ENCODE results near the gene B3GALT2. TPM values are rescaled to one million over a fixed set of nuclear protein-coding genes. Genes with fewer than 3 reads are reported as not detected.

The B3GALT2 gene
- total and polyA plus RNA-seq, 2 of the 8 experiments (the other 6 are each of a cell fraction or from before 2014, with no cell fraction given), result not detected

DNA sequence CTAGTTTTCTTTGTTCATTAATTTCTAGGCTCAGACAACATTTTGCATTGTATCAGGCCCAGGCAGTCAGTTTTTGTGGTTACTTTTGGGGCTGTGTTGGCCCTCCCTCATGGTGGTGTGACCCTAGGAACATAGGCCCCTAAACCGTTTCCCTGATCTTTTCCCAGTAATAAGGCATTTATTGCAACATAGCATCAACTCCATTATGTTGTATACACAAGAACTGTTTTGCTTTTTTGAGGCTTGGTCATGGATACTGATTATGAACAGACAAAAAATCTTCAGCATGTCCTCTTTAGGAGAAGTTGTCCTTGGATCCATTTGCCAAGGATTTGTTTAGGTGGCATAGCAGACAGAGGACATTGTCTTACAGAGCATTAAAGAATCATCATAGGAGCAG is 10.3 kb downstream of the B3GALT2 start:
- H4K8ac ChIP-seq (ENCODE audit: extremely low read depth, insufficient read depth, low read length), result no peak overlapping the region
- H3K23me2 ChIP-seq (ENCODE audit: low read depth, low read length), result no peaks in the 10 kb centered on the region
- H3K79me1 ChIP-seq (ENCODE audit: low read depth, low read length), result no peaks in the 10 kb centered on the region; the same call in none of the 2 replicates
- H3K56ac ChIP-seq (replicated peaks; ENCODE audit: insufficient read length, low read depth, low read length), result no peak overlapping the region
- no peak overlapping the region for H4K91ac ChIP-seq (replicated peaks; ENCODE audit: insufficient read length, low read length)
- no peak overlapping the region for H4K5ac ChIP-seq (ENCODE audit: insufficient read length, low read depth, low read length)
- H4K20me1 ChIP-seq (replicated peaks in 1 of 2; ENCODE audit: control insufficient read depth in 1 of 2, insufficient read depth in 2 of 2, low read length in 2 of 2), result peaks cover 0 to 3% of the 10 kb centered on the region in 2 experiments
- ChIA-PET CTCF (ENCODE audit: partially characterized antibody) (no interaction called here), POLR2A (ENCODE audit: partially characterized antibody) (no interaction called here)
- no peak overlapping the region for H3K23ac ChIP-seq (ENCODE audit: insufficient read length)
- WGBS, 2 experiments (ENCODE audit: extremely low coverage in 1 of 2, insufficient coverage in 1 of 2, insufficient read length in 1 of 2, insufficient replicate concordance in 2 of 2, low coverage in 1 of 2, low lambda C conversion rate in 2 of 2, missing lambda C conversion rate in 1 of 2), result 86% methylated on average over 1 of the region's 1 CpG; no CpG with 5 or more reads in 1 of the 2 experiments
- no peak overlapping the region for H3K4ac ChIP-seq (replicated peaks; ENCODE audit: insufficient read length, low read depth, low read length)
- no peaks in the 10 kb centered on the region for H3K9me3 ChIP-seq (ENCODE audit: insufficient read depth in 2 of 2, low read depth in 1 of 2, low read length in 1 of 2)
- H2AK5ac ChIP-seq (ENCODE audit: low read depth, low read length), result no peak overlapping the region
- H2BK5ac ChIP-seq (ENCODE audit: low read depth, low read length), result no peak overlapping the region
- no peak overlapping the region for H2BK12ac ChIP-seq (ENCODE audit: low read depth, low read length)
- FAIRE-seq (no peak), DNase-seq (ENCODE audit: low read depth in 1 of 2, low spot score in 2 of 2) (no peak)
- H2BK15ac ChIP-seq (ENCODE audit: low read length), result no peak overlapping the region
- H3K79me2 ChIP-seq (ENCODE audit: control insufficient read depth in 1 of 2, insufficient read depth in 2 of 2, low read length in 2 of 2), result peaks cover 0 to 47% of the 10 kb centered on the region in 2 experiments; a peak in 2 of 4 replicates
- H3K18ac ChIP-seq (ENCODE audit: extremely low read depth, low read length), result no peak overlapping the region
- H2AFZ ChIP-seq (ENCODE audit: low read length), result no peak overlapping the region
- no peak overlapping the region for H3K4me3 ChIP-seq (ENCODE audit: extremely low read depth in 1 of 4, insufficient read depth in 2 of 4, low read depth in 3 of 4, low read length in 4 of 4)
- no peak overlapping the region for H2BK20ac ChIP-seq (ENCODE audit: low read length)
- H3K27me3 ChIP-seq (replicated peaks in 1 of 4; ENCODE audit: control insufficient read depth in 3 of 4, extremely low read depth in 1 of 4, insufficient read depth in 3 of 4, low read length in 3 of 4), result no peaks in the 10 kb centered on the region
- H3K36me3 ChIP-seq (ENCODE audit: control insufficient read depth in 2 of 4, insufficient read depth in 4 of 4, low read length in 3 of 4), result no peaks in the 10 kb centered on the region
- no peak overlapping the region for H3K9ac ChIP-seq (replicated peaks in 1 of 4; ENCODE audit: extremely low read depth in 1 of 4, low read depth in 3 of 4, low read length in 3 of 4)
- H3K4me2 ChIP-seq (ENCODE audit: insufficient read depth in 1 of 2, low read depth in 2 of 2, low read length in 2 of 2), result no peak overlapping the region
- H3K27ac ChIP-seq (ENCODE audit: low read depth, low read length), result no peak overlapping the region
- no peak overlapping the region for H2BK120ac ChIP-seq (replicated peaks; ENCODE audit: low read depth, low read length)
- no peaks in the 10 kb centered on the region for H3K4me1 ChIP-seq (replicated peaks in 1 of 4; ENCODE audit: control insufficient read depth in 3 of 4, insufficient read depth in 4 of 4, low read length in 3 of 4)
- TF ChIP-seq BRCA1 (IDR thresholded peaks at IDR 0.05; ENCODE audit: low read depth, low read length), result no peak
- no peak for TF ChIP-seq CBX8 (IDR thresholded peaks at IDR 0.05; ENCODE audit: borderline replicate concordance, low read depth, low read length)
- TF ChIP-seq, protein P1, sequence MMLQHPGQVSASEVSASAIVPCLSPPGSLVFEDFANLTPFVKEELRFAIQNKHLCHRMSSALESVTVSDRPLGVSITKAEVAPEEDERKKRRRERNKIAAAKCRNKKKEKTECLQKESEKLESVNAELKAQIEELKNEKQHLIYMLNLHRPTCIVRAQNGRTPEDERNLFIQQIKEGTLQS (IDR thresholded peaks at IDR 0.05; ENCODE audit: insufficient read depth, low read depth, low read length), result no peak
- TF ChIP-seq TCF12 (IDR thresholded peaks at IDR 0.05; ENCODE audit: low read depth, low read length), result no peak
- no peak for TF ChIP-seq RBBP5 (IDR thresholded peaks at IDR 0.05; ENCODE audit: borderline replicate concordance, low read depth, low read length)
- TF ChIP-seq CREB1 (IDR thresholded peaks at IDR 0.05), result no peak
- TF ChIP-seq SIX5 (IDR thresholded peaks at IDR 0.05; ENCODE audit: low read depth, low read length), result no peak
- no peak for TF ChIP-seq JUND (IDR thresholded peaks at IDR 0.05; ENCODE audit: low read length)
- TF ChIP-seq GTF2F1 (IDR thresholded peaks at IDR 0.05; ENCODE audit: borderline replicate concordance, low read depth, low read length), result no peak
- H3K14ac ChIP-seq (ENCODE audit: insufficient read length), result no peak overlapping the region
